Left lung (tissue), 10 donors: ENCODE measurements around the gene BSND. TPM values are rescaled to one million over a fixed set of nuclear protein-coding genes. Genes with fewer than 3 reads are reported as not detected.

Experiments
- ATAC-seq: fragments of 200-7000 bp; cut with Tn5 transposase; one replicate; pipeline ENCODE4 v1.9.1; 2020; ENCODE audit warnings: moderate library complexity
- DNase-seq, 4 donors: peaks; one replicate each; pipeline ENCODE4 v3.0.0-alpha.2; 2013 to 2020
- H3K27ac ChIP-seq, 2 donors: fragments of 200-600 bp; sonication (generic) in 1 of 2; one replicate each; pipeline versions ENCODE4 v1.5.0 to v1.8.0; 2020 to 2021
- H3K27me3 ChIP-seq, 2 donors: fragments of 200-600 bp; sonication (generic) in 1 of 2; one replicate each; pipeline versions ENCODE4 v1.5.0 to v1.8.0; 2020 to 2021
- H3K36me3 ChIP-seq, 2 donors: fragments of 200-600 bp; sonication (generic) in 1 of 2; one replicate each; pipeline versions ENCODE4 v1.5.0 to v1.8.0; 2020 to 2021
- H3K4me1 ChIP-seq, 2 donors: fragments of 200-600 bp; one replicate each; pipeline ENCODE4 v1.8.0; 2021
- H3K4me3 ChIP-seq, 2 donors: fragments of 200-600 bp; sonication (generic) in 1 of 2; one replicate each; pipeline versions ENCODE4 v1.5.0 to v1.8.0; 2020 to 2021; ENCODE audit warnings: mild to moderate bottlenecking in 1 of 2
- H3K9me3 ChIP-seq, 2 donors: fragments of 200-600 bp; sonication (generic) in 1 of 2; one replicate each; pipeline versions ENCODE4 v1.5.0 to v1.8.0; 2020 to 2021
- CTCF ChIP-seq, 2 donors: fragments of 200-600 bp; sonication (generic) in 1 of 2; IDR thresholded peaks; one replicate each; pipeline versions ENCODE4 v1.5.0 to v1.8.0; 2021; ENCODE audit warnings: antibody characterized with exemption in 2 of 2
- intact Hi-C, 2 donors: fragments of 100-400 bp; cut with DNase I; formaldehyde crosslinking; loops; one replicate each; pipeline versions ENCODE4 v1.11.2 to v1.14.2; 2022
- polyA plus RNA-seq, 6 donors: library from polyadenylated mRNA; unstranded; fragments of 120-200 nt; gene quantifications; one replicate each; pipeline ENCODE4 v1.2.1, GENCODE V29; 2013; ENCODE audit not compliant: insufficient read length in 6 of 6
- total RNA-seq, 2 donors: library from RNA; stranded (reverse); fragmentation: NEBNext Ultra II Directional; extraction: Animal tissue kit (Norgen Biotek cat#: 25700); gene quantifications; one replicate each; pipeline ENCODE4 v1.2.1, GENCODE V29; 2021
- donor health status: DM: no; HTN: yes; CAD: no.
- donor health status: DM: no; HTN: no; CAD: no.

Gene BSND
- total and polyA plus RNA-seq, 8 donors: 0.03 to 0.06 (median 0.06) TPM; not detected in 3

GRCh38 chr1:55000110-55001085 is 1.7 kb downstream of the BSND start:
- peaks cover 0 to 12% of the 10 kb centered on the region in 2 donors for H3K4me1 ChIP-seq
- ATAC-seq (no peak), DNase-seq (no peak)
- H3K27me3 ChIP-seq: peaks cover 17 to 53% of the 10 kb centered on the region in 2 donors
- no peak overlapping the region for H3K27ac ChIP-seq
- intact Hi-C loops: no loop called here
- no peak for TF ChIP-seq CTCF (IDR thresholded peaks at IDR 0.05)
- H3K9me3 ChIP-seq: no peaks in the 10 kb centered on the region
- H3K36me3 ChIP-seq: no peaks in the 10 kb centered on the region
- no peak overlapping the region for H3K4me3 ChIP-seq

GRCh38 chr1:55001311-55001710 is 2.6 kb downstream of the BSND start:
- Histone ChIP-seq H3K9me3 (no peaks in the 10 kb centered on the region), H3K27ac (no peak overlapping the region), H3K4me3 (no peak overlapping the region), H3K27me3 (peaks cover 17 to 44% of the 10 kb centered on the region in 2 donors), H3K4me1 (peaks cover 0 to 9% of the 10 kb centered on the region in 2 donors), H3K36me3 (no peaks in the 10 kb centered on the region)
- DNase-seq: no peak
- intact Hi-C loops: no loop called here
- no peak for ATAC-seq
- TF ChIP-seq CTCF (IDR thresholded peaks at IDR 0.05): no peak

- no peaks in the 10 kb centered on the region for H3K4me1 ChIP-seq
- no peaks in the 10 kb centered on the region for H3K36me3 ChIP-seq
- no peaks in the 10 kb centered on the region for H3K9me3 ChIP-seq
- no peak overlapping the region for H3K4me3 ChIP-seq
- intact Hi-C loops: no loop called here
- no peak for TF ChIP-seq CTCF (IDR thresholded peaks at IDR 0.05)
- DNase-seq (peak in 1 of 4 donors; percentile 38), ATAC-seq (no peak)
- peaks cover 7 to 30% of the 10 kb centered on the region in 2 donors for H3K27me3 ChIP-seq
- H3K27ac ChIP-seq: no peak overlapping the region
These were observed 4.0 kb downstream of the BSND start for GRCh38 chr1:55002686-55003085.

GRCh38 chr1:55005351-55006140 is 6.8 kb downstream of the BSND start:
- no peak overlapping the region for H3K27ac ChIP-seq
- TF ChIP-seq CTCF (IDR thresholded peaks at IDR 0.05): no peak
- H3K27me3 ChIP-seq: peaks cover 0 to 3% of the 10 kb centered on the region in 2 donors
- no peaks in the 10 kb centered on the region for H3K36me3 ChIP-seq
- no peak for DNase-seq
- H3K4me1 ChIP-seq: no peaks in the 10 kb centered on the region
- intact Hi-C loops: no loop called here
- no peak for ATAC-seq
- H3K9me3 ChIP-seq: no peaks in the 10 kb centered on the region
- H3K4me3 ChIP-seq: no peak overlapping the region

GRCh38 chr1:55006931-55007330 is 8.2 kb downstream of the BSND start:
- intact Hi-C loops: no loop called here
- TF ChIP-seq CTCF (IDR thresholded peaks at IDR 0.05): no peak
- Histone ChIP-seq H3K4me1 (no peaks in the 10 kb centered on the region), H3K27ac (no peak overlapping the region), H3K36me3 (no peaks in the 10 kb centered on the region), H3K9me3 (no peaks in the 10 kb centered on the region), H3K4me3 (no peak overlapping the region), H3K27me3 (no peaks in the 10 kb centered on the region)
- DNase-seq (no peak), ATAC-seq (no peak)
